HG03575 (cell line): ENCODE data around the gene DGKI.

ENCODE experiments used
- ATAC-seq: cut with Tn5 transposase; IDR thresholded peaks from one replicate; pipeline ENCODE4 v1.9.1; 2021; ENCODE audit not compliant: unreplicated experiment, insufficient number of reproducible peaks, low FRiP score; ENCODE audit errors: extremely low read depth

Gene DGKI

DNA sequence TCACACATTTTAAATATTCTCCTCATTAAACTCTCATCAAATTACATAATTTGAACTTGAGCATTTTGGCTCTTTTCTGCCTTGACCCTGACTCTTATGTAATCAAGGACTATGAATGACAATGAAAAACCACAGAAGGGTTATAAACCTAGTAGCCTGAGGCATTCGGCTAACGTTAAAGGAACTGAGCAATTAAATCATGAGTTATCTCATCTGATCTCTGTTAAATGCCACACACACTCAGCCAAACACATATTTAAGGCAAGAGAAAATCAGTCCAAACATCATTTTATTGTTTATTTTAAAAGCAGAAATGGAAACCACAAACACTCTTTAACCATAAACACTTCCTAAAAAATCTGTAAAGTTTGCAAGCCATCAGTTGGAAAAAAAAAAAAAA, 204.3 kb downstream of the DGKI start:
- ATAC-seq = no peak

DNA sequence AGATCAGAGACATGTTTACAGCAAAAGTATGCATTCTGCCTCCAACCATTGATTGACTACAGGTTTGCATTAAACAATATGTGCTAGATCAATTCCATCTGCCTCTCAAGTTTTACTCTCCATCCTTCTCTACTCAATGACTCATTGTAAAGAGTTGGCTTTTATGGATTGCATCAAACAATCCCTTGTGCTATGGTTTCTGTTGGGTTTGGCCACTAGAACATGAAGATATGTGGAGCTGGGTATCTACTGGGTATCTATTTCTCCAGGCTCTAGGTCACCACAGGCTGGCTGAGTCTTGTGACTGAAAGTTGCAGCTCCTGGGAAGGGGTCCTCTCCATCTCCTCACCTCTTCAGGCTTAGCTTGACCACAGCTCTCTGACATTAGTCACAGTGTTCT, 204.7 kb downstream of the DGKI start:
- no peak for ATAC-seq

DNA sequence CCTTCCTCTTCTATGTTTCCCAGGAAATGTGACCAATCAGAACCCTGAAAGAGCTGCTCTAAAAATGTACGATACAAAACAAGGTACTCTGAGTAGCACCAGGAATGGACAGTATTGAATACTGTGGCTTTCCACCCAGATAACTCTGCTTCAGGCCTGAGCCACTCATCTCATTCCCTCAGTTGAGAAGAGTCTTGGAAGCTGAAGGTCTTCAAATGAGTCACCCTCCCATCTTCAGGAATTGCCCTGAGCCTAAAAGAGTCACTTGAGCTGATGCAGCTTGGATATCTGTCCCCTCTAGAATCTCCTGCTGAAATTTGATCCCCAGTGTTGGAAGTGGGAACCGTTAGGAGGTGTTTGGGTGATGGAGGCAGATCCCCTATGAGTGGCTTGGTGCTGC, 210.4 kb downstream of the DGKI start:
- no peak for ATAC-seq

- no peak for ATAC-seq
Observed at GRCh38 chr7:137635874-137636273, 210.9 kb downstream of the DGKI start.

DNA sequence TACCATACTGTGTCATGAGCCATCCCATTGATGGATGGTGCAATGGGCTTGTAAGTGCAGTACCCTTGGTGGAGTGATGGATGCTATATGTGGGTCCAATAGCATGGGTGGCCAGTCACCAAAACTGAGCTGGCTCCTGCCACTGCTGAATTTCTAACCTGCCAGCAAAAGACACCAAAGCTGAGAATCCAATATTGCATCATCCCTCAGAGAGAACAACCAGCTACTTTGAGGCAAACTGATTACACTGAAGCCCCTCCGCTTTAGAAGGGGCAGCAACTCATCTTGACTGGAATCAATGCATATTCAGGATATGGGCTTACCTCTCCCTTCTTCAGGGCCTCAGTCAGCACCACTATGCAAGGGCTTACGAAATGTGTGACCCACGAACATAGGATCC, 211.6 kb downstream of the DGKI start:
- ATAC-seq = no peak

- no peak for ATAC-seq
Observed at GRCh38 chr7:137634356-137634755, 212.4 kb downstream of the DGKI start.

- ATAC-seq = no peak
Observed at GRCh38 chr7:137633133-137633532, 213.6 kb downstream of the DGKI start.

GRCh38 chr7:137628216-137628615, 218.6 kb downstream of the DGKI start:
- ATAC-seq = no peak

GRCh38 chr7:137626469-137627067, 220.2 kb downstream of the DGKI start:
- no peak for ATAC-seq

DNA sequence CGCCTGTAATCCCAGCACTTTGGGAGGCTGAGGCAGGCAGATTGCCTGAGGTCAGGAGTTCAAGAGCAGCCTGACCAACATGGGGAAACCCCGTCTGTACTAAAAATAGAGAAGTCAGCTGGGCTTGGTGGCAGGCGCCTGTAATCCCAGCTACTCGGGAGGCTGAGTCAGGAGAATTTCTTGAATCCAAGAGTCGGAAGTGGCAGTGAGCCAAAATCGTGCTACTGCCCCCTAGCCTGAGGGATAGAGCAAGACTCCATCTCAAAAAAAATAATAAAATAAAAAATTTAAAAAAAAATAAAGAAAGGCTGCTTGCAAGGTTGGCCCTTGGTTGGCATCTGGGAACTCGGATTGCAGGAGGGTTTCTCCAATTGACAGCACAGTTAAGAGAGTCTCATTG, 221.6 kb downstream of the DGKI start:
- ATAC-seq = no peak

- ATAC-seq = no peak
Observed at GRCh38 chr7:137619181-137619580, 227.6 kb downstream of the DGKI start.

DNA sequence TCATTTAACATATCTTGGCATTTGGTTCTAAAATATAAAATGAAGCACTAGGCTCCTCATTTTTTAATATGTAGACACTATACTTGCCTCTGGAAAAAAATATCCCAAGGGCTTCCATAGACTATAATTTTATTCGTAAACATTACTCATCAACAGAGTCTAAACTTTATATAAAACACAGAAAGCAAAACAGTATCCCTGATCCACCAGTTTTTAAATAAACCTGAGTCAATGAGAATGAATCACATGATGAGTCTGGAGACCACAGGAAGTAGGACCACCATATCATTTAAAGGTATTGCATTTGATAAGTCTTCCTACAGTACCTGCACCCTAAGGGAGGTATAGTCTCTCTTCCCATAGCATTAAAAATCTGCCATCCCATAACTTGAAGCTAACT, 228.0 kb downstream of the DGKI start:
- ATAC-seq = no peak

DNA sequence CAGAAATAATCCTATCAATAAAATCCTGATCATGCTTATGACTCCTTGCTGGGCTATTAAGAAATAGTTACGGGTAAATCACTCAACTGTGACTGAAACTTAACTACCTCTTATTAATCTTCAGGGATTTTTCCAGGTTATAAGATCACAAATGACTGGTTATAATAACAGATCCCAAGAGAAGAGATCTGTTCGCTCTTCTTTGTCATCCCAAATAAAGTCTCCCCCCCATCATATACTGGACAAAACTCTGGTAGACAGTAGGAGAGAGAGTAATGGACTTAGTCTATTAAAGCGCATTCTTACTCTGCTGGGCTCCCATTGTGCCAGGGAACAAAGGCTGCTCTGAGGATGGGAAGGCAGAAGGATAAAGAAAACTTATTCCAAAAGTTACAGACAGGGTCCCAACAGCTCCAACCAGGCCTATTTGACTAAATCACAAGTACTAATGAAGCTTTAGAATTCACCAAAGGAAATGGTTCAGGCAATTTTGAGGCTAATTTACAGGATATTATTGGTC, 233.7 kb downstream of the DGKI start:
- no peak for ATAC-seq

- no peak for ATAC-seq
Observed at GRCh38 chr7:137611606-137612005, 235.2 kb downstream of the DGKI start.

- ATAC-seq = no peak
Observed at GRCh38 chr7:137609500-137609899, 237.3 kb downstream of the DGKI start.

DNA sequence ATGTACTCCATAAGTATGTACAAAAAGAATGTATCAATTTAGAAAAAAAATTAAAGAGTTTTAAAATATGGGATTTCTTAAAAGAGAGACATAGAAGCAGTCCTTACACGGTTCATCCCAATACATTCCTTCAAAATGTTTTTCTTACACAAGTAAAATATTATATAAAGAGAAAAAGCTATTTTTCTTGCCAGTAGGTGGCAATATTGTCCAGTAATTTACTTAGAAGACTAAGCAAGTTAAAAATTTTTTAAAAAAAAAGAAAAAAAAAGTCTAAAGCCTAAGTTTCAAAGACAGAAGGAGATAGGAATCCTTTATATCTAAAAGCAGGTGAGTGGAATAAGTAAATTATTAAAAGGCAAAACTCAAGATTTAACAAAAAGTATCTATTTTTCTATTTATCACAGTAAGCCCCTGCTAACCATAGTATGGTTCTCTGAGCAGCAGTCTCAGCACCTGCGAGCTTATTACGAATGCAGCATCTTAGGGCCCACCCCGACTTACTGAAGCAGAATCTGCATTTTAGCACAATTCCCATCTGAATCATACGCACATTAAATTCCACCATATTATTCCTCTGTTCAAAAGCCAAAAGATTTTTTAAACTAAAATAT, 240.6 kb downstream of the DGKI start:
- no peak for ATAC-seq

DNA sequence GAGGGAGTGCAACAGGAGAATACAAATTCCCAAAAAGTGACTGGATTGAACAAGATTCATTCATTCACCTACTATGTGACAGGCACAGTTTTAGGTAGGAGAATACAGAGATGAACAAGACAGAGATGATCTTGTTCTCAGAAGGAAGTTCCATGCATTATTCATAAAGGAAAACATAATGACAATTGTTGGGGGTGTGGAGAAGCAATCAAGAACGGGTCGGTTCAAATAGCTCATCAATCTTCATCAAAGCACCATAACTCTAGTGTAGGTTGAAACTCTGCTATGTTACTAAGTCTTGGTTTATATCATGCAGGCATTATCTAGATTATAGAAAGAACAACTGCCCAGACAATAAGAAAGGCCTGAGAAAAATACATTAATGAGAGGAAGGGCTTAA, 243.7 kb downstream of the DGKI start:
- no peak for ATAC-seq

- no peak for ATAC-seq
Observed at GRCh38 chr7:137601642-137602041, 245.1 kb downstream of the DGKI start.

- no peak for ATAC-seq
Observed at GRCh38 chr7:137597856-137598255, 248.9 kb downstream of the DGKI start.

GRCh38 chr7:137593115-137593711, 253.6 kb downstream of the DGKI start:
- no peak for ATAC-seq
